Fibroblast of mammary gland (primary cell): Measurements from ENCODE around the gene ASCC3.
"Not testable (repeated sequence)": the region's sequence is repeated elsewhere in the genome, so short reads cannot be mapped to it uniquely, and the experiment has no call there.

Source experiments
- DNase-seq: peaks from one replicate; pipeline ENCODE4 v3.0.0-alpha.2; 2010; ENCODE audit warnings: low read depth
- H3K4me3 ChIP-seq: 2 replicates; pipeline ENCODE4 v1.5.1; 2011; ENCODE audit warnings: low read depth, mild to moderate bottlenecking, low read length, moderate library complexity; ENCODE audit not compliant: control insufficient read depth
- CTCF ChIP-seq: conservative IDR thresholded peaks from 2 replicates; pipeline ENCODE4 v1.5.1; 2011; ENCODE audit warnings: low read depth, low read length, inconsistent platforms; ENCODE audit not compliant: control insufficient read depth, insufficient read depth

Gene ASCC3

DNA sequence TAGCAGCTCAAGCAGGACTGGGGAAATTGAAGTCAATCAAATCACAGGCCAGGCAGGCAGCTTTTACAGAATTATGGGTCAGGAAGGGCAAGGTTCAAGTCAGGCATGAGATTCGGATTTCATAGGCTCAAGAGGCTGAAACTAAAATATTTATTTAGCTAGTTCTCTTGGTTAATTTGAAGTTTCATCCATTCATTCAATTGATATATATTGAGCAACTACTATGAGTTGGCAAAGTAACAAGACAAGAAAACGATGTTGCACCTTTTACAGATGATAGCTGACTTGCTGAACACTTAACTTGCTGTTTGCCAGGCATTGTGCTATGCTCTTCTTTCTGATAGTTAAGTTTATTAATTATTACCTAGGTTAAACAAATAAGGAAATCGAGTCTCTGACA lies 20.5 kb upstream of the ASCC3 start:
- no peak for TF ChIP-seq CTCF
- no peak for DNase-seq

DNA sequence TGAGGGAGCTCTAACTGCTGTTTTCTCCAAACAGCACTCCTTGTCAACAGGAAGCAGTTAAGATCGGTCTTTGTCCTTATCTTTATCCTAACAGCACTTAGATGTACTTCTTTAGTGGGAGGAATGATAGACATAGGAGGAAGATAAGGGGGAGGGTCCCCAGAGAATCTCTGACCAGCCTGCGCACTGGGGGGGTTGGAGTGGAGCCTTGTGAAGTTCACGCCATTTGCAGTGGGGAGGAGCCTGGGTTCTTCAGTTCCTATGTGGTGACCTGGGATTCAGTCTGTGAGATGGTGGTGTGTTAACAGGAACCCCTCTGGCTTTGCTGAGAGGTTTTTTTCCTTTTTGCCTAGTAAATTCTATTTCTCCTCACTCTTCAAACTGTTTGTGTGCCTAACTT lies 18.1 kb upstream of the ASCC3 start:
- no peak for DNase-seq
- H3K4me3 ChIP-seq, result no peak overlapping the region
- TF ChIP-seq CTCF, result no peak

More for the DNA sequence above, 20.5 kb upstream of the ASCC3 start:
- no peak overlapping the region for H3K4me3 ChIP-seq

DNA sequence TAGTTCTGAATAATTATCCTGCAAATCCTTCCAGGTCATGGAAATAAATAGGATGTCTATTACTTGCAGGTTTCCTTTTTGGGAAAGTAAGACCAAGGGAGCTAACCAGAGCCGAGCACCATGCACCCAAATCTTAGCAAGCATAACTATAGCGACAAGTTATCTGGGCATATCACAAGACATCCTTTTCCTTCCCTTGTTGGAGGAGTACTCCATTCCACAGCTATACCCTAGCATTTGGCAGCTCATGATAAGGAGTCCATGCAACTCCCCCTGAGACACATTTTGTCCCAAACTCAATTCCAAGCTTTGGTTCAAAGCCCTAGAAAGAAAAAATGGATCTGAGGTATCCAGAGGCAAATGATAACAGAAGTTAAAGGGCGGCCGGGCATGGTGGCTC lies 16.5 kb upstream of the ASCC3 start:
- no peak for TF ChIP-seq CTCF
- H3K4me3 ChIP-seq, result no peak overlapping the region
- no peak for DNase-seq

DNA sequence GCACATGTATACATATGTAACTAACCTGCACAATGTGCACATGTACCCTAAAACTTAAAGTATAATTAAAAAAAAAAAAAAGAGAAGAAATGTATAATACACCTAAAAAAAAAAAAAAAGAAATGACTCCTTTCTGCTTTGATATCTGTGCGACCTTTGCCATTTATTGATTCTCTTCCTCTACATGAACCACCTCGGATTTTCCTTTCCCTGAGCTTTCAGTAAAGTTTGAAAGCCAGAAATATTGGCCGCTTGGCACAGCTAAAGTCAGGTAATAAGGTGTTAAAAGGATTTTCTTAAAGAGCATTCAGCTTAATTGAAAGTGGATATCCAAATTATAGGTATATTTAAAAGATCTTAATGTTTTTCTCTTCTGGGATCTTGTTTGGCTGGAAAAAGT lies 12.6 kb upstream of the ASCC3 start:
- no peak for DNase-seq
- H3K4me3 ChIP-seq, result no peak overlapping the region
- no peak for TF ChIP-seq CTCF

GRCh38 chr6:100892693-100893092 lies 11.6 kb upstream of the ASCC3 start:
- DNase-seq, result no peak
- TF ChIP-seq CTCF, result no peak
- no peak overlapping the region for H3K4me3 ChIP-seq

GRCh38 chr6:100892116-100892515 lies 11.0 kb upstream of the ASCC3 start:
- no peak for TF ChIP-seq CTCF

DNA sequence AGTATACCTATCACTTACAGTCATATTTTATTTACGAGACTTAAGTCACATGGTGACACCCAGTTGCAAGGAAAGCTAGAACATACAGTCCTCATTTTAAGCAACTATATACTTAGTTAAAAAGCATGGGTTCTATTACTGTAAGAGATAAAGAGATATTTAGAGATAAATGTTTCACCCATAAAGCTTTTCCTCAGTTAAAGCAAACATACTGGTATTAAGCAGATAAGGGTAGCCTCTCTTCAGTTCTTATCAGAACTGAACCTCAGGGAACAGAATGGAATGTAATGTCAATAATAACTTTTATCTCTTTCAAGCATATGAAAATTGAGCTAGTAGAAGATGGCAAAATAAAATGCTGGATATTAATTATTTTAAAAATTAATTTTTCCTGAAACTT lies 9.9 kb upstream of the ASCC3 start:
- no peak overlapping the region for H3K4me3 ChIP-seq
- no peak for TF ChIP-seq CTCF
- no peak for DNase-seq

More at GRCh38 chr6:100892116-100892515, 11.0 kb upstream of the ASCC3 start:
- no peak for DNase-seq
- no peak overlapping the region for H3K4me3 ChIP-seq

- DNase-seq, result not testable (repeated sequence)
Measured at GRCh38 chr6:100890646-100891045, 9.5 kb upstream of the ASCC3 start.

More at GRCh38 chr6:100890646-100891045, 9.5 kb upstream of the ASCC3 start:
- not testable (repeated sequence) for H3K4me3 ChIP-seq
